ENCODE data around the gene ZNF346. TPM values are rescaled to one million over a fixed set of nuclear protein-coding genes. Genes with fewer than 3 reads are reported as not detected.
A peak's percentile ranks its signal among the peaks of the same experiment; 100 is the strongest.

ZNF346 gene
- total RNA-seq, 2 donors from 2014 or later: 18.5 to 22.5 TPM

DNA sequence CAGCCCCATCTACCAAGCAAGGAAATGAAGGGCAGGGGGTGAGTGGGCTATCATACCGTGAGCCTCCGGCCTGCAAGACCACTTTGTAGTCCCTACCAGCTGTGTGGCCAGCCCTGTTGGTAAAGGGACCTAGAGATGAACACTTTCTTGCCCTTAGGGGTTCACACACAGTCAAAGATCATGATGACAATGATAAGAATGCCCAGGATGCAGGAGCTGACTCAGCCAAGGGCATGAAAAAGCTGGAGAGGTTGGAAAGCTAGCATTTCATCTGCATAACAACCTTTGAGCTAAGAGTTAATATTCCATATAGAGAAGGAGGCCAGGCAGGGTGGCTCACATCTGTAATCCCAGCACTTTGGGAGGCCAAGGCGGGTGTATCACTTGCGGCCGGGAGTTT lies 45.0 kb downstream of the ZNF346 start:
- no peak for ATAC-seq (replicated peaks)
- Mint-ChIP-seq H3K4me3 (no peak overlapping the region), H3K27ac (no peak overlapping the region), H3K4me1 (peaks cover 5% of the 10 kb centered on the region), H3K27me3 (no peaks in the 10 kb centered on the region), H3K9me3 (no peaks in the 10 kb centered on the region), H3K36me3 (ENCODE audit: low read depth) (peaks cover 25% of the 10 kb centered on the region)

- H3K27ac Mint-ChIP-seq: no peak overlapping the region
- H3K4me1 Mint-ChIP-seq: peaks cover 5% of the 10 kb centered on the region
- no peak overlapping the region for H3K4me3 Mint-ChIP-seq
- H3K9me3 Mint-ChIP-seq: no peaks in the 10 kb centered on the region
- peaks cover 7% of the 10 kb centered on the region for H3K36me3 Mint-ChIP-seq (ENCODE audit: low read depth)
- no peak for ATAC-seq (replicated peaks)
- H3K27me3 Mint-ChIP-seq: no peaks in the 10 kb centered on the region
These were observed 48.2 kb downstream of the ZNF346 start for GRCh38 chr5:177070536-177071191.

GRCh38 chr5:177071666-177072385 lies 49.3 kb downstream of the ZNF346 start:
- peaks cover 7% of the 10 kb centered on the region for H3K36me3 Mint-ChIP-seq (ENCODE audit: low read depth)
- H3K27ac Mint-ChIP-seq: no peak overlapping the region
- peak; percentile 76 for ATAC-seq (replicated peaks)
- H3K9me3 Mint-ChIP-seq: no peaks in the 10 kb centered on the region
- no peaks in the 10 kb centered on the region for H3K27me3 Mint-ChIP-seq
- peaks cover 5% of the 10 kb centered on the region for H3K4me1 Mint-ChIP-seq
- H3K4me3 Mint-ChIP-seq: no peak overlapping the region

DNA sequence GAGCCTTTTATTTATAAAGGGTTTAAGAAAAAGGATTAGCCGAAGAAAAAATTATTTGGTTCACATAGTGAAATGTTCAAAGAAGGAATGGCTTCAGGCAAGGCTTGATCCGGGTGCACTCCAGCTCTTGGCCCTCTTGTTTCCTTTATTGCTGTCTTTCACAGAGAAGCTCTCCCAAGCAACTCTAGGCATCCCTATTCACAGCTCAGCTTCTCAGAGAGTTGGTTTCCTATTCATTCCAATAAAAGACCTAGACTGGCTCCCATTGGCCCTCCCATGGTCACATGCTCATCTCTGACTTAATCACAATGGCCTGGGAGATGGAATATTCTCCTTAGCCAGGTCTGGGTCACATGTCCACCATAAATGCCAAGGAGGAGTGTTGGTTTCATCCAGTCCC lies 54.8 kb downstream of the ZNF346 start:
- H3K4me1 Mint-ChIP-seq: no peaks in the 10 kb centered on the region
- H3K9me3 Mint-ChIP-seq: no peaks in the 10 kb centered on the region
- no peaks in the 10 kb centered on the region for H3K27me3 Mint-ChIP-seq
- no peaks in the 10 kb centered on the region for H3K36me3 Mint-ChIP-seq (ENCODE audit: low read depth)
- no peak overlapping the region for H3K27ac Mint-ChIP-seq
- no peak overlapping the region for H3K4me3 Mint-ChIP-seq
- no peak for ATAC-seq (replicated peaks)

GRCh38 chr5:177079606-177080005 lies 57.1 kb downstream of the ZNF346 start:
- no peak for ATAC-seq (replicated peaks)
- Mint-ChIP-seq H3K9me3 (no peaks in the 10 kb centered on the region), H3K27ac (no peak overlapping the region), H3K36me3 (ENCODE audit: low read depth) (no peaks in the 10 kb centered on the region), H3K4me3 (no peak overlapping the region), H3K27me3 (peaks cover 4% of the 10 kb centered on the region), H3K4me1 (no peaks in the 10 kb centered on the region)

DNA sequence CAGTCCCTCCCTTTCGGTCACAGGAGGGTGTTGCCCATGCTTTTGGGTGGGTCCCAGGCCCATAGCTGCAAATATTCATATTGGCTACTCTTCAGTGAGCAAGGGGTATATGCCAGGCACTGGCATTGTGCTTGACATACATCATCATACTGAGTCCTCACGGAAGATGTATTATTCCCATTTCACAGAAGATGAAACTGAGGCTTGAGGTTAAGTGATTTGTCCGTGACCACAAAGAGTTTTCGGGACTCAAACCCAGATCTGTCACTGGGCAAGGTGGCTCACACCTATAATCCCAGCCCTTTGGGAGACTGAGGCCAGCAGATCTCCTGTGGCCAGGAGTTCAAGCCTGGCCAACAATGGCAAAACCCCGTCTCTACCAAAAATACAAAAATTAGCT lies 57.8 kb downstream of the ZNF346 start:
- peaks cover 4% of the 10 kb centered on the region for H3K27me3 Mint-ChIP-seq
- H3K27ac Mint-ChIP-seq: no peak overlapping the region
- no peaks in the 10 kb centered on the region for H3K4me1 Mint-ChIP-seq
- H3K4me3 Mint-ChIP-seq: no peak overlapping the region
- no peak for ATAC-seq (replicated peaks)
- no peaks in the 10 kb centered on the region for H3K9me3 Mint-ChIP-seq
- H3K36me3 Mint-ChIP-seq (ENCODE audit: low read depth): no peaks in the 10 kb centered on the region

- Mint-ChIP-seq H3K4me1 (peaks cover 5% of the 10 kb centered on the region), H3K36me3 (ENCODE audit: low read depth) (no peaks in the 10 kb centered on the region), H3K27ac (no peak overlapping the region), H3K9me3 (no peaks in the 10 kb centered on the region), H3K27me3 (peaks cover 4% of the 10 kb centered on the region), H3K4me3 (no peak overlapping the region)
- no peak for ATAC-seq (replicated peaks)
These were observed 59.4 kb downstream of the ZNF346 start for GRCh38 chr5:177081859-177082258.

- no peak for ATAC-seq (replicated peaks)
- peaks cover 8% of the 10 kb centered on the region for H3K27me3 Mint-ChIP-seq
- no peak overlapping the region for H3K27ac Mint-ChIP-seq
- H3K4me1 Mint-ChIP-seq: peaks cover 5% of the 10 kb centered on the region
- no peaks in the 10 kb centered on the region for H3K9me3 Mint-ChIP-seq
- no peaks in the 10 kb centered on the region for H3K36me3 Mint-ChIP-seq (ENCODE audit: low read depth)
- no peak overlapping the region for H3K4me3 Mint-ChIP-seq
These were observed 60.9 kb downstream of the ZNF346 start for GRCh38 chr5:177083357-177083756.

DNA sequence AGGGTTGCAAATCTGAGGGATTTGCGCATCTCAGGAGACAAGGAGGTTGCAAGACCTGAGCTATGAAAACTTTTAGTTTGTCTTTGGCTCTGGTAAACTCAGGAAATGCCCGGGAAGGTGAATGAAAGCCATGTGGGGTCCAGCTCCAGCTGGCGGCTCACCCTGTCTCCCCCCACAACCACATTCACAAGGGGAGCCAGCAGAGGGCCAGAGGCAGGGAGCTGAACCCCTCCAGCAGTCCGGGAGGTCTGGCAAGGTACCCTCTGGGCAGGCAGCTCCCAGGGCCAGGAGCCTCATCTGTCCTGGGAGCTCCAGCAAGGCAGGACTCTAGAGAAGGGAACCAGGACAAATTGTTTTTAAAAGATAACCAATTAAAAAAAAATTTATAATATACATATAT lies 61.7 kb downstream of the ZNF346 start:
- no peaks in the 10 kb centered on the region for H3K36me3 Mint-ChIP-seq (ENCODE audit: low read depth)

DNA sequence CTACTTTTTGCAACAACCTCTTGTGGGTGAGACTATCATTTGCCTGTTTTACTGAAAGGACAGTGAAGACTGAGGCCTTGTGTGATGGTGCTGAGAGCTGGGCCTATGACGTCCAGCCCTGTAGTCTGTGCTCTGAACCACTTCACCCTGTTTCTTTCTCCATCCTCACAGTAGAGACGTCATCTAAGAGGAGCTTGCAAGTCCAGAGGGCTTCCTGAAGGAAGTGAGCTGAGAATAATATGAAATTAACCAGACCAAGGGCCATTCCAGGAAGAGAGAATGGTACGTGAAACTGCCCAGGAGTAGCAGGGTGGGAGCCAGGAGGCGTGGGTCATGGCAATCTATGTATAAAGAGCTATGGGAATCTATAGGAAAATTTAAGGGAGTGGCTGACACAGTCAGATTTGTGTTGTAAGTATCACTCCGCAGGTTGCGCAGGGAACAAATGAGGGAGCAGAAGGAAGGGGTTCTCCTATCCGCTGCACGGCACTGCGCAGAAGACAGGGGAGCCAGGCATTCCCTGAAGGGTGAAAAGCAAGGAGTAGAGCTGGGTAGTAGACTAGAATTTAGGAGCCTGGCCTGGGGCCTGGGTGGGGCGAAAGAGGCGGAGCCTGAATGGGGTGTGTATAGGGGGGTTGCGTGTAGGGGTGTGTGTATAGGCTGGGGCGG lies 63.6 kb downstream of the ZNF346 start:
- no peaks in the 10 kb centered on the region for H3K9me3 Mint-ChIP-seq
- no peak for ATAC-seq (replicated peaks)
- H3K27ac Mint-ChIP-seq: peak overlapping the region; percentile 25
- H3K4me1 Mint-ChIP-seq: peaks cover 5% of the 10 kb centered on the region
- no peaks in the 10 kb centered on the region for H3K36me3 Mint-ChIP-seq (ENCODE audit: low read depth)
- H3K4me3 Mint-ChIP-seq: peak overlapping the region; percentile 67
- H3K27me3 Mint-ChIP-seq: peaks cover 8% of the 10 kb centered on the region

More for the DNA sequence above, 61.7 kb downstream of the ZNF346 start:
- H3K9me3 Mint-ChIP-seq: no peaks in the 10 kb centered on the region
- ATAC-seq (replicated peaks): no peak
- H3K27ac Mint-ChIP-seq: no peak overlapping the region
- peaks cover 5% of the 10 kb centered on the region for H3K4me1 Mint-ChIP-seq
- H3K4me3 Mint-ChIP-seq: no peak overlapping the region
- H3K27me3 Mint-ChIP-seq: peaks cover 8% of the 10 kb centered on the region

DNA sequence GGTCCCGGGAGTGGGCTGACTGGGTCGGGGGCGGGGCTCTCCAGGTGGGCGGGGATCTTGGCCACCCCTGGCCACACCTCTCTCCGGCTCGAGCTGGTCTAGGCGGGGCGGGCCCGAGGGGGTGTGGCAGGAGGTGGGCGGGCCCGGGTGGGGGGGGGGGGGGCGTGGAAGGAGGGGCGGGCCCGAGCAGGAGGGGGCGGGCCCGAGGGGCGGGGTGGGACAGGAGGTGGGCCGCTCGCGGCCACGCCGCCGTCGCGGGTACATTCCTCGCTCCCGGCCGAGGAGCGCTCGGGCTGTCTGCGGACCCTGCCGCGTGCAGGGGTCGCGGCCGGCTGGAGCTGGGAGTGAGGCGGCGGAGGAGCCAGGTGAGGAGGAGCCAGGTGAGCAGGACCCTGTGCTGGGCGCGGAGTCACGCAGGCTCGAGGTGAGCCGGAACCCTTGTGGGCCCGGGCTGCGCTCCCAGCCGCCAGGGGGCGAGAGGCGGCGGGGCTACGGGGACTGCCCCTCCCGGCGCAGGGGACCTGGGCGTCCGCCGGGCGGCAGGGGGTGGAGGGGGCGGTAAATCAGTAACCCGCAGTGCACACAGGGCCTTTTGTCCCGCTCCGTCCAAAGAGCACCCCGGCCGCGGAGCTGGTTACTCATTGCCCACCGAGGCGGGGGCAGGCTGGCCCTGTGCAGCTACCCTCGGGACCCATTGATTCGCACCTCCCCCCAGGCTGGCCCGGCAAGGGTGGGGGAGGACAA lies 64.3 kb downstream of the ZNF346 start, which contains the start of gene FGFR4:
Gene FGFR4 (plus strand): TSS at position 262 of the 744 bp plus-strand sequence. CDS start 2,688 bp downstream, outside the sequence.
- Mint-ChIP-seq H3K36me3 (ENCODE audit: low read depth) (no peaks in the 10 kb centered on the region), H3K27ac (peak within 1 kb of the TSS; percentile 25), H3K4me3 (peak within 1 kb of the TSS; percentile 67), H3K27me3 (peaks cover 8% of the 10 kb centered on the region), H3K9me3 (no peaks in the 10 kb centered on the region), H3K4me1 (peaks cover 5% of the 10 kb centered on the region)
- peak; percentile 85 for ATAC-seq (replicated peaks)

DNA sequence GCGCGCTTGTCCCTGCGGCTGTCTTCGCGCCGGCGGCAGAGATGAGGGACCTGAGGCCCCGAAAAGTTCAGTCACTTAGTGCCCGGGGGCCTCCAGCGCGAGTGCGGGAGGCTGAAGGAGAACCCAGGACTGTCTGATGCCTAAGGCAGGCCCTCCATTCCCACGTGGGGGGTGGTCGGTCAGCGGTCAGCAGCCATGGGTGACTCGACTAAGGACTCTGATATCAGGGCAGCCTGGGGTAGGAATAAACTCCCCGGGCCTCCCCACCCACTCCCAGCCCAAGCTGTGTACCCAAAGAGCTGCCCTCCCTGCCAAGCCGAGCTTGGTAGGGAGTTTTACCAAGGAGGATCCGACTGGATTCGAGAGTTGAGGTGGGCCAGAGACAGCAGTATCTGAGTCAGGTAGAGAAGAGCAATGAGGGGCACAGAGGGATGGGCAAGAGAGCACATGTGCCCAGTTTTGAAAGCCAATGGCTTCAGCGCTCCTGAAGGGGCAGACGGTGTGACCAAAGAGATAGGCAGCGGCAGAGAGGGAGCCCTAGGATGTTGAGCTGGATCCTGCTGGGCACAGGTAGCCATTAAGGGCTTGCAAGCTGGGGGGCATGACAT lies 65.0 kb downstream of the ZNF346 start:
- Mint-ChIP-seq H3K4me3 (peak overlapping the region; percentile 0), H3K9me3 (no peaks in the 10 kb centered on the region), H3K27ac (no peak overlapping the region), H3K27me3 (peaks cover 8% of the 10 kb centered on the region), H3K36me3 (ENCODE audit: low read depth) (no peaks in the 10 kb centered on the region), H3K4me1 (peaks cover 5% of the 10 kb centered on the region)
- ATAC-seq (replicated peaks): no peak

DNA sequence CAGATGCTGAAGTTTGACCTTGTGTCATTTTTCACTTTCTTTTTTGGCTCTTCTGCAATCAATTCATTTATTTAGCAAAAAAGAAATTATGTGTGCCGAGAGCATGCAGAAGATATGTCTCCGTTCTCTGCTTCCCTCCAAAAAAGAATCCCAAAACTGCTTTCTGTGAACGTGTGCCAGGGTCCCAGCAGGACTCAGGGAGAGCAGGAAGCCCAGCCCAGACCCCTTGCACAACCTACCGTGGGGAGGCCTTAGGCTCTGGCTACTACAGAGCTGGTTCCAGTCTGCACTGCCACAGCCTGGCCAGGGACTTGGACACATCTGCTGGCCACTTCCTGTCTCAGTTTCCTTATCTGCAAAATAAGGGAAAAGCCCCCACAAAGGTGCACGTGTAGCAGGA lies 66.6 kb downstream of the ZNF346 start:
- peaks cover 5% of the 10 kb centered on the region for H3K4me1 Mint-ChIP-seq
- H3K27me3 Mint-ChIP-seq: peaks cover 4% of the 10 kb centered on the region
- no peak overlapping the region for H3K4me3 Mint-ChIP-seq
- ATAC-seq (replicated peaks): no peak
- H3K9me3 Mint-ChIP-seq: no peaks in the 10 kb centered on the region
- H3K36me3 Mint-ChIP-seq (ENCODE audit: low read depth): no peaks in the 10 kb centered on the region
- no peak overlapping the region for H3K27ac Mint-ChIP-seq

All from activated T-helper 17 cell treated with anti-CD3 and anti-CD28 coated beads, Interleukin-2, amount 50 U/mL, for 72 hours (primary cell).